ENCODE results near the gene NCR3LG1.

Gene NCR3LG1

GRCh38 chr11:17351510-17352176, at the start of gene NCR3LG1:
NCR3LG1 (plus strand) TSS chr11:17351800; CDS start chr11:17351970, 170 bp downstream.
- H3K36me3 ChIP-seq (ENCODE audit: insufficient read depth, low read length): no peaks in the 10 kb centered on the region
- H3K27me3 ChIP-seq (ENCODE audit: control insufficient read depth in 1 of 2, insufficient read depth in 2 of 2, low read length in 2 of 2): no peaks in the 10 kb centered on the region
- peak within 1 kb of the TSS; percentile 19 for H3K9ac ChIP-seq (ENCODE audit: low read length)
- H3K4me1 ChIP-seq (ENCODE audit: insufficient read depth, low read length): peaks cover 13% of the 10 kb centered on the region
- peak within 1 kb of the TSS; percentile 41 for H3K27ac ChIP-seq (ENCODE audit: low read depth, low read length)
- peak within 1 kb of the TSS; percentile 57 to 78 for H3K4me3 ChIP-seq (ENCODE audit: low read depth in 1 of 2, low read length in 2 of 2)
- H3K9me3 ChIP-seq (ENCODE audit: low read length): no peaks in the 10 kb centered on the region

GRCh38 chr11:17313349-17314231, 38.0 kb upstream of the NCR3LG1 start:
- no peak overlapping the region for H3K4me3 ChIP-seq (ENCODE audit: low read depth in 1 of 2, low read length in 2 of 2)
- no peaks in the 10 kb centered on the region for H3K9me3 ChIP-seq (ENCODE audit: low read length)
- no peak overlapping the region for H3K27ac ChIP-seq (ENCODE audit: low read depth, low read length)
- H3K36me3 ChIP-seq (ENCODE audit: insufficient read depth, low read length): no peaks in the 10 kb centered on the region
- H3K27me3 ChIP-seq (ENCODE audit: control insufficient read depth in 1 of 2, insufficient read depth in 2 of 2, low read length in 2 of 2): no peaks in the 10 kb centered on the region
- H3K9ac ChIP-seq (ENCODE audit: low read length): no peak overlapping the region
- H3K4me1 ChIP-seq (ENCODE audit: insufficient read depth, low read length): no peaks in the 10 kb centered on the region

- no peak overlapping the region for H3K4me3 ChIP-seq (ENCODE audit: low read depth in 1 of 2, low read length in 2 of 2)
- H3K9me3 ChIP-seq (ENCODE audit: low read length): no peaks in the 10 kb centered on the region
- H3K27me3 ChIP-seq (ENCODE audit: control insufficient read depth in 1 of 2, insufficient read depth in 2 of 2, low read length in 2 of 2): no peaks in the 10 kb centered on the region
- no peak overlapping the region for H3K9ac ChIP-seq (ENCODE audit: low read length)
- H3K36me3 ChIP-seq (ENCODE audit: insufficient read depth, low read length): no peaks in the 10 kb centered on the region
- H3K4me1 ChIP-seq (ENCODE audit: insufficient read depth, low read length): no peaks in the 10 kb centered on the region
- no peak overlapping the region for H3K27ac ChIP-seq (ENCODE audit: low read depth, low read length)
Measured at GRCh38 chr11:17314232-17314547, 37.4 kb upstream of the NCR3LG1 start.

- H3K27ac ChIP-seq (ENCODE audit: low read depth, low read length): no peak overlapping the region
- no peaks in the 10 kb centered on the region for H3K36me3 ChIP-seq (ENCODE audit: insufficient read depth, low read length)
- no peaks in the 10 kb centered on the region for H3K27me3 ChIP-seq (ENCODE audit: control insufficient read depth in 1 of 2, insufficient read depth in 2 of 2, low read length in 2 of 2)
- H3K4me1 ChIP-seq (ENCODE audit: insufficient read depth, low read length): no peaks in the 10 kb centered on the region
- H3K9me3 ChIP-seq (ENCODE audit: low read length): no peaks in the 10 kb centered on the region
- no peak overlapping the region for H3K9ac ChIP-seq (ENCODE audit: low read length)
- no peak overlapping the region for H3K4me3 ChIP-seq (ENCODE audit: low read depth in 1 of 2, low read length in 2 of 2)
Measured at GRCh38 chr11:17314904-17315426, 36.6 kb upstream of the NCR3LG1 start.

- H3K36me3 ChIP-seq (ENCODE audit: insufficient read depth, low read length): no peaks in the 10 kb centered on the region
Measured at GRCh38 chr11:17328871-17329494, 22.6 kb upstream of the NCR3LG1 start.

GRCh38 chr11:17331669-17332068, 19.9 kb upstream of the NCR3LG1 start:
- Histone ChIP-seq H3K4me1 (ENCODE audit: insufficient read depth, low read length) (peaks cover 12% of the 10 kb centered on the region), H3K36me3 (ENCODE audit: insufficient read depth, low read length) (no peaks in the 10 kb centered on the region), H3K27me3 (ENCODE audit: control insufficient read depth in 1 of 2, insufficient read depth in 2 of 2, low read length in 2 of 2) (no peaks in the 10 kb centered on the region), H3K4me3 (ENCODE audit: low read depth in 1 of 2, low read length in 2 of 2) (no peak overlapping the region), H3K9ac (ENCODE audit: low read length) (no peak overlapping the region), H3K9me3 (ENCODE audit: low read length) (no peaks in the 10 kb centered on the region), H3K27ac (ENCODE audit: low read depth, low read length) (no peak overlapping the region)

More at GRCh38 chr11:17328871-17329494, 22.6 kb upstream of the NCR3LG1 start:
- Histone ChIP-seq H3K4me1 (ENCODE audit: insufficient read depth, low read length) (peaks cover 9% of the 10 kb centered on the region), H3K4me3 (ENCODE audit: low read depth in 1 of 2, low read length in 2 of 2) (no peak overlapping the region), H3K9ac (ENCODE audit: low read length) (no peak overlapping the region), H3K9me3 (ENCODE audit: low read length) (no peaks in the 10 kb centered on the region), H3K27me3 (ENCODE audit: control insufficient read depth in 1 of 2, insufficient read depth in 2 of 2, low read length in 2 of 2) (no peaks in the 10 kb centered on the region), H3K27ac (ENCODE audit: low read depth, low read length) (no peak overlapping the region)

GRCh38 chr11:17333799-17334586, 17.6 kb upstream of the NCR3LG1 start:
- Histone ChIP-seq H3K4me3 (ENCODE audit: low read depth in 1 of 2, low read length in 2 of 2) (no peak overlapping the region), H3K9ac (ENCODE audit: low read length) (no peak overlapping the region), H3K9me3 (ENCODE audit: low read length) (no peaks in the 10 kb centered on the region), H3K4me1 (ENCODE audit: insufficient read depth, low read length) (peaks cover 12% of the 10 kb centered on the region), H3K27me3 (ENCODE audit: control insufficient read depth in 1 of 2, insufficient read depth in 2 of 2, low read length in 2 of 2) (no peaks in the 10 kb centered on the region), H3K36me3 (ENCODE audit: insufficient read depth, low read length) (no peaks in the 10 kb centered on the region), H3K27ac (ENCODE audit: low read depth, low read length) (no peak overlapping the region)

- no peaks in the 10 kb centered on the region for H3K36me3 ChIP-seq (ENCODE audit: insufficient read depth, low read length)
- no peak overlapping the region for H3K4me3 ChIP-seq (ENCODE audit: low read depth in 1 of 2, low read length in 2 of 2)
Measured at GRCh38 chr11:17343257-17343656, 8.3 kb upstream of the NCR3LG1 start.

GRCh38 chr11:17343907-17344306, 7.7 kb upstream of the NCR3LG1 start:
- Histone ChIP-seq H3K27ac (ENCODE audit: low read depth, low read length) (no peak overlapping the region), H3K9me3 (ENCODE audit: low read length) (no peaks in the 10 kb centered on the region), H3K36me3 (ENCODE audit: insufficient read depth, low read length) (no peaks in the 10 kb centered on the region), H3K4me1 (ENCODE audit: insufficient read depth, low read length) (no peaks in the 10 kb centered on the region), H3K9ac (ENCODE audit: low read length) (no peak overlapping the region), H3K27me3 (ENCODE audit: control insufficient read depth in 1 of 2, insufficient read depth in 2 of 2, low read length in 2 of 2) (no peaks in the 10 kb centered on the region), H3K4me3 (ENCODE audit: low read depth in 1 of 2, low read length in 2 of 2) (no peak overlapping the region)

More at GRCh38 chr11:17343257-17343656, 8.3 kb upstream of the NCR3LG1 start:
- H3K9ac ChIP-seq (ENCODE audit: low read length): no peak overlapping the region
- H3K27ac ChIP-seq (ENCODE audit: low read depth, low read length): no peak overlapping the region
- no peaks in the 10 kb centered on the region for H3K27me3 ChIP-seq (ENCODE audit: control insufficient read depth in 1 of 2, insufficient read depth in 2 of 2, low read length in 2 of 2)
- H3K9me3 ChIP-seq (ENCODE audit: low read length): no peaks in the 10 kb centered on the region
- no peaks in the 10 kb centered on the region for H3K4me1 ChIP-seq (ENCODE audit: insufficient read depth, low read length)

- Histone ChIP-seq H3K9ac (ENCODE audit: low read length) (no peak overlapping the region), H3K27me3 (ENCODE audit: control insufficient read depth in 1 of 2, insufficient read depth in 2 of 2, low read length in 2 of 2) (no peaks in the 10 kb centered on the region), H3K27ac (ENCODE audit: low read depth, low read length) (no peak overlapping the region)
Measured at GRCh38 chr11:17347676-17348075, 3.9 kb upstream of the NCR3LG1 start.

More at GRCh38 chr11:17347676-17348075, 3.9 kb upstream of the NCR3LG1 start:
- Histone ChIP-seq H3K4me3 (ENCODE audit: low read depth in 1 of 2, low read length in 2 of 2) (no peak overlapping the region), H3K9me3 (ENCODE audit: low read length) (no peaks in the 10 kb centered on the region), H3K4me1 (ENCODE audit: insufficient read depth, low read length) (peaks cover 5% of the 10 kb centered on the region), H3K36me3 (ENCODE audit: insufficient read depth, low read length) (no peaks in the 10 kb centered on the region)

All from muscle layer of colon (tissue), 2 donors.